Fibroblast of lung (primary cell): ENCODE measurements around the gene PKHD1. TPM values are rescaled to one million over a fixed set of nuclear protein-coding genes. Genes with fewer than 3 reads are reported as not detected.

Experiments used
- DNase-seq, 2 donors: peaks; one replicate each; pipeline versions ENCODE4 v3.0.0 to v3.0.0-alpha.2; 2010; ENCODE audit warnings: low read depth in 2 of 2
- H2AFZ ChIP-seq: 2 replicates; pipeline ENCODE4 v1.5.1; 2012; ENCODE audit warnings: low read length, control low read depth, inconsistent platforms
- H3K27ac ChIP-seq: 2 replicates; pipeline ENCODE4 v1.5.1; 2011; ENCODE audit warnings: low read length, control low read depth; ENCODE audit not compliant: insufficient read depth
- H3K27me3 ChIP-seq: 2 replicates; pipeline ENCODE4 v1.5.1; 2011; ENCODE audit warnings: mild to moderate bottlenecking, low read length; ENCODE audit not compliant: control insufficient read depth, insufficient read depth
- H3K36me3 ChIP-seq: 2 replicates; pipeline ENCODE4 v1.5.1; 2011; ENCODE audit warnings: low read length; ENCODE audit not compliant: control insufficient read depth, insufficient read depth
- H3K4me1 ChIP-seq: 2 replicates; pipeline ENCODE4 v1.5.1; 2011; ENCODE audit warnings: low read length; ENCODE audit not compliant: control insufficient read depth, insufficient read depth; ENCODE audit errors: extremely low read depth
- H3K4me2 ChIP-seq: 2 replicates; pipeline ENCODE4 v1.5.1; 2011; ENCODE audit warnings: low read length, control low read depth; ENCODE audit not compliant: insufficient read depth; ENCODE audit errors: extremely low read depth
- H3K4me3 ChIP-seq, 4 experiments: fragments of 200-600 bp in 1 of 4; sonication (generic) in 1 of 4; replicated peaks in 1 of 4; 2 replicates each; pipeline ENCODE4 v1.5.1; 2011 to 2016; ENCODE audit warnings: low read length in 4 of 4, low read depth in 3 of 4, mild to moderate bottlenecking in 3 of 4, control low read depth in 2 of 4, inconsistent platforms in 1 of 4, mixed read lengths in 1 of 4; ENCODE audit not compliant: insufficient read depth in 1 of 4; ENCODE audit errors: control extremely low read depth in 1 of 4
- H3K79me2 ChIP-seq: 2 replicates; pipeline ENCODE4 v1.5.1; 2012; ENCODE audit warnings: mild to moderate bottlenecking, low read length, inconsistent platforms; ENCODE audit not compliant: control insufficient read depth, insufficient read depth
- H3K9ac ChIP-seq: 2 replicates; pipeline ENCODE4 v1.5.1; 2011; ENCODE audit warnings: mild to moderate bottlenecking, low read length, control low read depth; ENCODE audit not compliant: insufficient read depth
- H3K9me3 ChIP-seq: 2 replicates; pipeline ENCODE4 v1.5.1; 2012; ENCODE audit warnings: low read depth, low read length; ENCODE audit not compliant: control insufficient read depth, insufficient read depth
- H4K20me1 ChIP-seq: 2 replicates; pipeline ENCODE4 v1.5.1; 2011; ENCODE audit warnings: low read length; ENCODE audit not compliant: control insufficient read depth, insufficient read depth; ENCODE audit errors: extremely low read depth
- CTCF ChIP-seq, 2 donors: IDR thresholded peaks in 1 of 2; conservative IDR thresholded peaks in 1 of 2; 1 replicate in 1 of 2; 2 replicates in 1 of 2; pipeline ENCODE4 v1.5.1; 2011 to 2012; ENCODE audit warnings: low read length in 2 of 2, control low read depth in 1 of 2, inconsistent platforms in 1 of 2, low read depth in 1 of 2, mild to moderate bottlenecking in 1 of 2
- EZH2 ChIP-seq: IDR thresholded peaks from 2 replicates; pipeline ENCODE4 v1.5.1; 2012; ENCODE audit warnings: low read length, control low read depth, mild to moderate bottlenecking; ENCODE audit errors: missing control alignments
- polyA plus RNA-seq, 2 donors: library from polyadenylated mRNA; depleted of rRNA in 1 of 2; stranded (reverse) in 1 of 2; unstranded in 1 of 2; fragments of >200 nt; gene quantifications; 2 replicates each; pipeline ENCODE4 v1.2.1, GENCODE V29; 2011 to 2012; ENCODE audit warnings: missing spikeins in 1 of 2
- total RNA-seq: library from RNA; depleted of rRNA; stranded (reverse); fragments of >200 nt; gene quantifications from 2 replicates; pipeline ENCODE4 v1.2.1, GENCODE V29; 2014

The PKHD1 gene
- total and polyA plus RNA-seq, 2 donors (not counting 1 experiment from before 2014, with no cell fraction given), result not detected

- Histone ChIP-seq H3K27me3 (no peaks in the 10 kb centered on the region), H3K4me1 (no peaks in the 10 kb centered on the region), H3K9me3 (no peaks in the 10 kb centered on the region), H3K36me3 (no peaks in the 10 kb centered on the region), H3K4me2 (no peak overlapping the region), H3K4me3 (no peak overlapping the region), H2AFZ (no peak overlapping the region), H3K27ac (no peak overlapping the region), H3K9ac (no peak overlapping the region), H3K79me2 (no peaks in the 10 kb centered on the region), H4K20me1 (no peaks in the 10 kb centered on the region)
- TF ChIP-seq EZH2 (no peak), CTCF (conservative IDR thresholded peaks at IDR 0.05 in 1 of 2, IDR thresholded peaks at IDR 0.05 in 1 of 2; ENCODE audit: low read depth in 1 of 2, low read length in 2 of 2) (no peak)
- DNase-seq, result no peak
Measured at GRCh38 chr6:51812231-51812630, 275.2 kb downstream of the PKHD1 start.

- H3K4me2 ChIP-seq, result no peak overlapping the region
- TF ChIP-seq EZH2 (no peak), CTCF (conservative IDR thresholded peaks at IDR 0.05 in 1 of 2, IDR thresholded peaks at IDR 0.05 in 1 of 2; ENCODE audit: low read depth in 1 of 2, low read length in 2 of 2) (no peak)
- no peaks in the 10 kb centered on the region for H3K4me1 ChIP-seq
- no peak overlapping the region for H3K4me3 ChIP-seq
- no peaks in the 10 kb centered on the region for H3K27me3 ChIP-seq
- no peak for DNase-seq
- no peaks in the 10 kb centered on the region for H3K36me3 ChIP-seq
- H3K79me2 ChIP-seq, result no peaks in the 10 kb centered on the region
- H3K9ac ChIP-seq, result no peak overlapping the region
- H3K27ac ChIP-seq, result no peak overlapping the region
- H2AFZ ChIP-seq, result no peak overlapping the region
- no peaks in the 10 kb centered on the region for H3K9me3 ChIP-seq
- no peaks in the 10 kb centered on the region for H4K20me1 ChIP-seq
Measured at GRCh38 chr6:51805517-51805916, 281.9 kb downstream of the PKHD1 start.

- Histone ChIP-seq H3K4me1 (no peaks in the 10 kb centered on the region), H3K27me3 (no peaks in the 10 kb centered on the region), H3K4me3 (no peak overlapping the region), H4K20me1 (no peaks in the 10 kb centered on the region), H3K79me2 (no peaks in the 10 kb centered on the region), H2AFZ (no peak overlapping the region), H3K4me2 (no peak overlapping the region), H3K27ac (no peak overlapping the region), H3K9me3 (no peaks in the 10 kb centered on the region), H3K36me3 (no peaks in the 10 kb centered on the region), H3K9ac (no peak overlapping the region)
- TF ChIP-seq CTCF (conservative IDR thresholded peaks at IDR 0.05 in 1 of 2, IDR thresholded peaks at IDR 0.05 in 1 of 2; ENCODE audit: low read depth in 1 of 2, low read length in 2 of 2) (no peak), EZH2 (no peak)
- DNase-seq, result no peak
Measured at GRCh38 chr6:51800603-51801002, 286.8 kb downstream of the PKHD1 start.
